ENCODE measurements around the gene ANXA11.

The ANXA11 gene

DNA sequence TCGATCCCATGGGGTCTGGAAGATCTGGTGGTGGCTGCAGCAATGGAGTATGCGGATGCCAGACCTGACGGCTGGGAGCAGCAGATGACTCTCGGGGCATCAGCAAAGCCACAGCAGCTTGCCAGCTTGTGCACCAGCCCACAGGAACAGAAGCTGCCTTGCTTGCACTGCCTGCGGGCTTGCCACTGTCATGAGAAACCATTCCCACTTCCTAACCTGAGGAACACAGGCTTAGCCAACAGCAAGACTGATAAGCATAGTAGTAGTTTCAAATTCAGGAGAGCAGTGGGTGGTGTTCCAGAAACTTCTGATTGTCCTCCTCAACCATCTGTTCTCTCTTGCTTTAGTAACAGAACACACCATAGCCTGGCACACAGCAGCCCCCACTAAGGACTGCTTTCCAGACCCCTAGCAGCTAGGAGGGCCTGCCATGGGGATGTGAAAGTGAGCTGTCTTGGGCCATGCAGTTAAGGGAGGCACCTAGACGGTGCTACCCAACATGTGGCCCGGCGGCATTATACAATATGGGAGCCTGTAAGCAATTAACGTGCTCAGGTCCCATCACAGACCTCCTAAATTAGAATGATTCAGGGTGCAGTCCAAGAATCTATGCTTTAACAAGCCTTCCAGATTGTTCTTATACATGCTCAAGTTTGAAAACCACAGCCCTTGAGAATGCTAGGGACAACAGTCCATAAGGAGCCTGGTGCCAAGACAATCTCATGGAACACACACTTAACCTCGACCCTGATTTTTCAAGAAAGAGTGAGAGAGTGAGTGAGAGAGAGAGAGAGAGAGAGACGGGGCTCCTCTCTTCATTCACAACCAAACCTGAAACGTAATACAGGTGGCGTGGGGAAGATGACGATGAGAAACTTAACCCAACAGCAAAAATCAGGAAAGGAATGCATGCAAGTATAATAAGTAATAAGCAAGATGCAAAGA, 7.1 kb downstream of the ANXA11 start:
- DNase-seq (ENCODE audit: insufficient read length, low spot score) (no peak), FAIRE-seq (no peak)
- TF ChIP-seq, protein P1, sequence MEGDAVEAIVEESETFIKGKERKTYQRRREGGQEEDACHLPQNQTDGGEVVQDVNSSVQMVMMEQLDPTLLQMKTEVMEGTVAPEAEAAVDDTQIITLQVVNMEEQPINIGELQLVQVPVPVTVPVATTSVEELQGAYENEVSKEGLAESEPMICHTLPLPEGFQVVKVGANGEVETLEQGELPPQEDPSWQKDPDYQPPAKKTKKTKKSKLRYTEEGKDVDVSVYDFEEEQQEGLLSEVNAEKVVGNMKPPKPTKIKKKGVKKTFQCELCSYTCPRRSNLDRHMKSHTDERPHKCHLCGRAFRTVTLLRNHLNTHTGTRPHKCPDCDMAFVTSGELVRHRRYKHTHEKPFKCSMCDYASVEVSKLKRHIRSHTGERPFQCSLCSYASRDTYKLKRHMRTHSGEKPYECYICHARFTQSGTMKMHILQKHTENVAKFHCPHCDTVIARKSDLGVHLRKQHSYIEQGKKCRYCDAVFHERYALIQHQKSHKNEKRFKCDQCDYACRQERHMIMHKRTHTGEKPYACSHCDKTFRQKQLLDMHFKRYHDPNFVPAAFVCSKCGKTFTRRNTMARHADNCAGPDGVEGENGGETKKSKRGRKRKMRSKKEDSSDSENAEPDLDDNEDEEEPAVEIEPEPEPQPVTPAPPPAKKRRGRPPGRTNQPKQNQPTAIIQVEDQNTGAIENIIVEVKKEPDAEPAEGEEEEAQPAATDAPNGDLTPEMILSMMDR (IDR thresholded peaks at IDR 0.05; ENCODE audit: insufficient read depth, missing control alignments) = no peak

DNA sequence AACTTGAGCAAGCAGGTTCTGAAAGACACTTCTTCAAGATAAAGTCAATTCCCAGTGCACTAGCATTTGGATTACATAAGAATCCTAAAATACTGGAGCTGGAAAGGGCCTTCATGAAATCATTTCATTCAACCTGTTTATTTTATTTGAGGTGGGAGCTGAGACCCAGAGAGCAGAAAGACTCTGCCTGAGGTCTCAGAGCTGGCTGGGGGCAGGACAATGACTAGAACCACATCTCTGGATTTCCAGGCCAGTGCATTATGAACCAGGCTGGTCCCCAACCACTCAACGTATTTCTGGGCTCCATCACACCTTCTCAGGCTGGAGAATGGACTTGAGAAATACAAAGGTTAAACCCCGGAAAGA, 8.4 kb downstream of the ANXA11 start:
- no peak for FAIRE-seq

DNA sequence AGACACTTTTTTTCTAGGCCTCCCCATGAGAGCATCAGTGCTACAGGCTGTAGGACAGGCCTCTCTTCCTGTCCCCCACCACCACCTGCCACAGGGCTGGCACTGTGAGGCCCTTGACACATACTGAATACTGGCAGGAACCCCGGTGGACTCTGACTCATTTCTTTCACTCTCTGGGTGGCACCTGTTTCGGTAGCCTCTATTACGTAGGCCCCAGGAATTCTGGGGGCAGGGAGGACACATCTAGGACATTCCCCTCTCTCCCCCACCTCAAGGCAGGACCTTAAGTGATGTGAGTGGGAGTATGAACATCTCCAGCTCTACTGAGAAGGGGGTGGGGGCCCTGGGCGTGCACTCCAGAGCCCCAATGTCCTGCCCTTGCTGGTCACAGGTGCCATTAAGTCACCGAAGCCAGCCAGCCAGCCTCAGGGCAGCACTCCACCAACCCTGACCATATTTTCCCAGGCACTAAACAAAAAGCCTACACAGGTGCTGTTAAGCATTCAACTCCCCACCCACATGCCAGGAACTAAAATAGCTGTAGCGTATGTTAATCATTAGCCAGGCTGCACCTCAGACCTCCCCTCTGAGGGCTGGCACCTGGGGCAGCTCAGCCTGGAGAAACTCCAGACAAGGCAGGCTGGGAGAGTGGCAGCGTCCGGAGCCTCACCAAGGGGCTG, 8.9 kb downstream of the ANXA11 start:
- TF ChIP-seq, protein P1 (IDR thresholded peaks at IDR 0.05; ENCODE audit: insufficient read depth, missing control alignments) = no peak
- DNase-seq (ENCODE audit: insufficient read length, low spot score) = no peak
- FAIRE-seq = no peak

More for the DNA sequence above, 8.4 kb downstream of the ANXA11 start:
- no peak for DNase-seq (ENCODE audit: insufficient read length, low spot score)
- TF ChIP-seq, protein P1 (IDR thresholded peaks at IDR 0.05; ENCODE audit: insufficient read depth, missing control alignments) = no peak

DNA sequence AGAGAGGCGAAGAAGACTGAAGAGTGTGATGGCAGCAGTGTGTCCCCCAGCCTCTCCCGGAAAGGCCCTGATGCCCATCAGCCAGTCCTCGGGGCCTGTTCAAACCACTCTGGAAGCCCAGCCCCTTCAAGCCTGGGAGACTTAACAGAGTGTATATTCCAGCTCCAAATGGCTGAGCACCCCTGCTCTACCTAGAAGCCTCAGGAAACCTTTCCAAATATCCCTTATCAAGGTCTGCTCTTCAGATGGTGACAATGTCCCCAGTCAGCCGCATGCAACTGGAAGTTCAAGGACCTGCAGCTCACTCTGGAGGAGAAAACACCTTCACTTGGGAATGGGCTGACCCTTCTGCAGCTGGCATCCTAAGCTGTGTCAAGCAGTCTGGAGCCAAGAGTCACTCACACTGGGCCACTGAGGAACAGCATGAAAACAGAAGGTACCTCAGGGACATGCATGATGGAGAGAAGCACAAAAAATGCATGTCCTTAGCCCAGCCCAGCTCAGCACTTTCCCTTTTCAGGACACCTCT, 10.2 kb downstream of the ANXA11 start:
- FAIRE-seq (no peak), DNase-seq (ENCODE audit: insufficient read length, low spot score) (no peak)
- TF ChIP-seq, protein P1 (IDR thresholded peaks at IDR 0.05; ENCODE audit: insufficient read depth, missing control alignments) = no peak

DNA sequence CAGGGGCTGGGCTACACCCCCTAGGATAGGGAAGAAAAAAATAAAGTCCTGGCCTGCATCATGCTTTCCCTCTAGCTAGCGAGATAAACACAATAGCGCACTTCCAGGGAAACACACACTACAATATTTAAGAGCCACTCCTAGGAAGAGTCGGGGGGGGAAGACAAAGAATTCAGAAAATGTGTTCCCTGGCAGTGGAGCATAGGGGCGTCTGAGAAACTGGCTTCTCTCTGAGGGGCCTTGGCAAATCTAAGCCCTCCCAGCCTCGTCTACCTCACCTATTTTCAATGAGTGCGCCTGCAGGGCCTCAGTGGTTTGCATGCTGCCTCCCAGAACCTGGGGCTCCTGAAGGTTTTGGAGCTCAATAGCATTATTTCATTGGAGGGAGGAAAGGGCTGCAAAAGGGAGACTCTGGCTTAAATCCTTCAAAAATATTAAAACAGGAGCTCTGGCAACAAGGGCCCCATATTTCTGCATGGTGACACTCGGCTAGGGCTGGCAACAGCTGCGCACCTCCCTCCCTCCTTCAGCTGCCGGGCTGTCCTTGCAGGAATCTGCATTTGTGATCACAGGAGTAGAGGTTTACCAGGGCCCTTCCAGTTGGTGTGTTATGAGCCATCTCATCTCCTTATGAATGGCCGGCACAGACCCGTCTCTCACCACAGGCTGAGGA, 10.8 kb downstream of the ANXA11 start:
- FAIRE-seq (no peak), DNase-seq (ENCODE audit: insufficient read length, low spot score) (no peak)
- TF ChIP-seq, protein P1 (IDR thresholded peaks at IDR 0.05; ENCODE audit: insufficient read depth, missing control alignments) = no peak

DNA sequence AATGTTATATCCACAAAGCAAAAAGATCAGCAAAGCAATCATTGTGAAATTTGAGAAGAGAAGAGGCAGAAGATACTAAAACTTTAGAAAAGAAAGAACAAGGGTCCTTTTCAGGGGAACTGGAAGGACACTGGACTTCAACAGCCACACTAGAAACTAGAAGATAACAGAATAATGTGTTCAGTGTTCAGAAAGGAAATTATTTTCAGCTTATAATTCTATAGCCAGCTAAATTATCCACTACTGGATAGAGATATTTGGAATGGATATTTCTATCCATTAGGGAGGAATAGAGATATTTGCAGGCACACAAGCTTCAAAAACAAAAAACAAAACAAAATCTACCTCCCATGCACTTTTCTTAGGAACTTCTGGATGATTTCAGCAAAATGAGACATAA, 12.8 kb downstream of the ANXA11 start:
- FAIRE-seq (no peak), DNase-seq (ENCODE audit: insufficient read length, low spot score) (no peak)
- TF ChIP-seq, protein P1 (IDR thresholded peaks at IDR 0.05; ENCODE audit: insufficient read depth, missing control alignments) = no peak
